H1 (cell line): Measurements from ENCODE around the gene SLITRK4. TPM values are rescaled to one million over a fixed set of nuclear protein-coding genes. Genes with fewer than 3 reads are reported as not detected.

Experiments used
- CTCF ChIA-PET: fragments of 300-600 bp; sonication (Branson Sonifier 250); formaldehyde crosslinking; loops from one replicate; lab custom pipeline; 2021; ENCODE audit not compliant: partially characterized antibody; lab: Charles Lee
- POLR2A ChIA-PET: fragments of 300-600 bp; sonication (Branson Sonifier 250); formaldehyde crosslinking; loops from one replicate; lab custom pipeline; 2021; ENCODE audit warnings: inconsistent platforms; ENCODE audit not compliant: partially characterized antibody; lab: Charles Lee
- DNase-seq, 2 experiments: peaks; one replicate each; pipeline versions ENCODE4 v3.0.0 to v3.0.0-alpha.2; 2010 to 2022; ENCODE audit warnings: low spot score in 2 of 2, low read depth in 1 of 2, mixed read lengths in 1 of 2
- FAIRE-seq: peaks from 2 replicates; lab custom pipeline; 2011; peaks lifted over from hg19 to GRCh38; lab: Jason Lieb, UNC
- H2AFZ ChIP-seq: 2 replicates; pipeline ENCODE4 v1.8.1; 2012; ENCODE audit warnings: low read length, inconsistent platforms
- H2AK5ac ChIP-seq: 2 replicates; pipeline ENCODE4 v1.6.1; 2013; ENCODE audit warnings: low read depth, low read length
- H2BK120ac ChIP-seq: replicated peaks from 2 replicates; pipeline ENCODE3; 2013; ENCODE audit warnings: low read depth, low read length, inconsistent platforms
- H2BK12ac ChIP-seq: 2 replicates; pipeline ENCODE4 v1.6.1; 2013; ENCODE audit warnings: low read depth, low read length
- H2BK15ac ChIP-seq: 2 replicates; pipeline ENCODE4 v1.6.1; 2013; ENCODE audit warnings: low read length
- H2BK20ac ChIP-seq: 2 replicates; pipeline ENCODE4 v1.6.1; 2013; ENCODE audit warnings: low read length
- H2BK5ac ChIP-seq: 2 replicates; pipeline ENCODE4 v1.6.1; 2013; ENCODE audit warnings: low read depth, low read length
- H3K14ac ChIP-seq: 2 replicates; pipeline ENCODE4 v1.6.1; 2013; ENCODE audit warnings: inconsistent platforms; ENCODE audit not compliant: insufficient read length
- H3K18ac ChIP-seq: 2 replicates; pipeline ENCODE4 v1.6.1; 2013; ENCODE audit warnings: low read length; ENCODE audit errors: extremely low read depth
- H3K23ac ChIP-seq: 2 replicates; pipeline ENCODE4 v1.6.1; 2013; ENCODE audit warnings: inconsistent platforms; ENCODE audit not compliant: insufficient read length
- H3K23me2 ChIP-seq: 2 replicates; pipeline ENCODE4 v1.6.1; 2013; ENCODE audit warnings: low read depth, low read length
- H3K27ac ChIP-seq: 2 replicates; pipeline ENCODE4 v1.6.1; 2011; ENCODE audit warnings: low read depth, low read length, inconsistent platforms
- H3K27me3 ChIP-seq, 4 experiments: replicated peaks in 1 of 4; 1 replicate in 1 of 4; 2 replicates in 3 of 4; pipeline versions ENCODE4 v1.6.1 to v1.8.1; 2011 to 2013; ENCODE audit warnings: low read length in 3 of 4, mild to moderate bottlenecking in 3 of 4, inconsistent platforms in 2 of 4, mixed read lengths in 2 of 4, moderate library complexity in 1 of 4; ENCODE audit not compliant: control insufficient read depth in 3 of 4, insufficient read depth in 3 of 4; ENCODE audit errors: extremely low read depth in 1 of 4
- H3K36me3 ChIP-seq, 4 experiments: 2 replicates each; pipeline versions ENCODE4 v1.6.1 to v1.8.1; 2011 to 2013; ENCODE audit warnings: mild to moderate bottlenecking in 4 of 4, low read length in 3 of 4, moderate library complexity in 2 of 4, control low read depth in 1 of 4, inconsistent platforms in 1 of 4; ENCODE audit not compliant: insufficient read depth in 4 of 4, control insufficient read depth in 2 of 4
- H3K4ac ChIP-seq: replicated peaks from 2 replicates; pipeline ENCODE3; 2013; ENCODE audit warnings: low read length, low read depth, mixed read lengths, inconsistent platforms; ENCODE audit not compliant: insufficient read length
- H3K4me1 ChIP-seq, 4 experiments: replicated peaks in 1 of 4; 1 replicate in 1 of 4; 2 replicates in 3 of 4; pipeline versions ENCODE4 v1.6.1 to v1.8.1; 2011 to 2013; ENCODE audit warnings: low read length in 3 of 4, inconsistent platforms in 2 of 4, mixed read lengths in 1 of 4; ENCODE audit not compliant: insufficient read depth in 4 of 4, control insufficient read depth in 3 of 4
- H3K4me2 ChIP-seq, 2 experiments: 2 replicates each; pipeline versions ENCODE4 v1.6.1 to v1.8.1; 2011 to 2013; ENCODE audit warnings: low read depth in 2 of 2, low read length in 2 of 2, control low read depth in 1 of 2, inconsistent platforms in 1 of 2, mild to moderate bottlenecking in 1 of 2; ENCODE audit not compliant: insufficient read depth in 1 of 2
- H3K4me3 ChIP-seq, 4 experiments: fragments of 200-600, 300-600 bp in 1 of 4; sonication (generic), shearing (Covaris generic), sonication (Bioruptor Twin) in 1 of 4; 2 replicates each; pipeline versions ENCODE4 v1.5.1 to v1.8.1; 2011 to 2016; ENCODE audit warnings: low read length in 4 of 4, low read depth in 3 of 4, control low read depth in 2 of 4, inconsistent platforms in 2 of 4, mild to moderate bottlenecking in 2 of 4, mixed read lengths in 1 of 4, moderate library complexity in 1 of 4; ENCODE audit not compliant: insufficient read depth in 2 of 4; ENCODE audit errors: extremely low read depth in 1 of 4
- H3K56ac ChIP-seq: replicated peaks from 2 replicates; pipeline ENCODE3; 2013; ENCODE audit warnings: low read depth, mild to moderate bottlenecking, mixed read lengths, low read length, inconsistent platforms; ENCODE audit not compliant: insufficient read length
- H3K79me1 ChIP-seq: 2 replicates; pipeline ENCODE4 v1.6.1; 2013; ENCODE audit warnings: low read depth, low read length, control low read depth
- H3K79me2 ChIP-seq, 2 experiments: 2 replicates each; pipeline versions ENCODE4 v1.6.1 to v1.8.1; 2012 to 2013; ENCODE audit warnings: low read length in 2 of 2, mild to moderate bottlenecking in 2 of 2, inconsistent platforms in 1 of 2; ENCODE audit not compliant: insufficient read depth in 2 of 2, control insufficient read depth in 1 of 2
- H3K9ac ChIP-seq, 4 experiments: replicated peaks in 1 of 4; 1 replicate in 1 of 4; 2 replicates in 3 of 4; pipeline versions ENCODE4 v1.6.1 to v1.8.1; 2011 to 2013; ENCODE audit warnings: low read depth in 3 of 4, low read length in 3 of 4, control low read depth in 2 of 4, mild to moderate bottlenecking in 2 of 4, moderate library complexity in 2 of 4, inconsistent platforms in 1 of 4; ENCODE audit errors: extremely low read depth in 1 of 4
- H3K9me3 ChIP-seq, 2 experiments: 2 replicates each; pipeline versions ENCODE4 v1.6.1 to v1.8.1; 2012 to 2013; ENCODE audit warnings: mild to moderate bottlenecking in 2 of 2, moderate library complexity in 2 of 2, control low read depth in 1 of 2, inconsistent platforms in 1 of 2, low read depth in 1 of 2, low read length in 1 of 2, mixed read lengths in 1 of 2; ENCODE audit not compliant: insufficient read depth in 2 of 2
- H4K20me1 ChIP-seq, 2 experiments: replicated peaks in 1 of 2; 2 replicates each; pipeline versions ENCODE3 to v1.8.1; 2011 to 2013; ENCODE audit warnings: inconsistent platforms in 2 of 2, low read length in 2 of 2, mild to moderate bottlenecking in 1 of 2; ENCODE audit not compliant: insufficient read depth in 2 of 2, control insufficient read depth in 1 of 2
- H4K5ac ChIP-seq: 2 replicates; pipeline ENCODE4 v1.6.1; 2013; ENCODE audit warnings: low read length, low read depth, mixed read lengths, inconsistent platforms; ENCODE audit not compliant: insufficient read length
- H4K8ac ChIP-seq: 2 replicates; pipeline ENCODE4 v1.8.0; 2013; ENCODE audit warnings: mild to moderate bottlenecking, moderate library complexity, low read length, inconsistent platforms; ENCODE audit not compliant: insufficient read depth; ENCODE audit errors: extremely low read depth
- H4K91ac ChIP-seq: replicated peaks from 2 replicates; pipeline ENCODE3; 2013; ENCODE audit warnings: low read length, mixed read lengths, inconsistent platforms; ENCODE audit not compliant: insufficient read length
- RBBP5 ChIP-seq: IDR thresholded peaks from 2 replicates; pipeline ENCODE4 v1.7.1; 2012; ENCODE audit warnings: low read depth, mild to moderate bottlenecking, inconsistent platforms, low read length, moderate library complexity, borderline replicate concordance
- WGBS, 2 experiments: shearing (Covaris generic) in 1 of 2; methylation state at CpG; one replicate each; pipeline versions ENCODE4 v1.1.6 to v1.1.7; 2013 to 2015; ENCODE audit warnings: low lambda C conversion rate in 2 of 2, mixed read lengths in 2 of 2, inconsistent platforms in 1 of 2, low coverage in 1 of 2, missing lambda C conversion rate in 1 of 2; ENCODE audit not compliant: insufficient replicate concordance in 2 of 2, insufficient coverage in 1 of 2, insufficient read length in 1 of 2; ENCODE audit errors: extremely low coverage in 1 of 2, missing lambda C conversion rate in 1 of 2; 5-methylcytosine and 5-hydroxymethylcytosine counted together
- polyA plus RNA-seq, 7 experiments: library from polyadenylated mRNA; depleted of rRNA in 3 of 7; stranded (reverse) in 5 of 7; unstranded in 2 of 7; fragments of >200 nt in 5 of 7; fragments of 200-250 nt in 2 of 7; gene quantifications; 1 replicate in 5 of 7; 2 replicates in 1 of 7; 4 replicates in 1 of 7; pipeline versions ENCODE4 v1.2.1 to v1.2.3, GENCODE V29; 2011 to 2013; ENCODE audit warnings: missing spikeins in 2 of 7, mixed read lengths in 2 of 7
- total RNA-seq: library from RNA; stranded (reverse); fragmentation: NEBNext Ultra II Directional; extraction: Animal tissue kit (Norgen Biotek cat#: 25700); gene quantifications from 2 replicates; pipeline ENCODE4 v1.2.1, GENCODE V29; 2021

Gene SLITRK4
- total and polyA plus RNA-seq, 2 of the 8 experiments (the other 6 are each of a cell fraction or from before 2014, with no cell fraction given): 3.1 to 8.2 TPM

DNA sequence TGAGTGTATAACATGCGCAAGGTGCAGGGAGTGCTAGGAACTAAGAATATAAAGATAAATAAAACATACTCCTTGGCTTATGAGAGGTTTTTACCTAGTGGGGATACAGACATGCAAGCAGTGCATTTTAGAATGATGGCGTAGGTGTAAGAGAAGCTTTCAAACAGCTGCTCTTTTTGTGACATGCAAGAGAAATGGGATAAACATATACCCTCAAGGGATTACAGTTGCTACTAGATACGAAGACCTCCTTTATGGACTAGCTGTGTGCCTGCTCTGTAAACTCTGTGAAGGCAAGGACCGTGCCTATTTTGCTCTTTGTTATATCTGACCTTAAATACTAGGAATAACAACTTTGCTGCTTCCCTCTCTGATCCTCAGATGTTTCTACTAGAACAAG is 39.0 kb upstream of the SLITRK4 start:
- FAIRE-seq: no peak
- Histone ChIP-seq H3K23me2 (no peaks in the 10 kb centered on the region), H3K27ac (no peak overlapping the region), H2BK20ac (no peak overlapping the region), H3K14ac (no peak overlapping the region), H4K91ac (no peak overlapping the region), H3K9ac (no peak overlapping the region), H3K79me2 (no peaks in the 10 kb centered on the region), H2BK5ac (no peak overlapping the region), H2AFZ (no peak overlapping the region), H4K8ac (no peak overlapping the region), H3K4me1 (no peaks in the 10 kb centered on the region), H3K9me3 (no peaks in the 10 kb centered on the region), H3K4me3 (no peak overlapping the region), H4K20me1 (no peaks in the 10 kb centered on the region), H3K36me3 (no peaks in the 10 kb centered on the region), H2BK12ac (no peak overlapping the region), H3K79me1 (no peaks in the 10 kb centered on the region), H3K4ac (no peak overlapping the region), H4K5ac (no peak overlapping the region), H3K4me2 (no peak overlapping the region), H3K23ac (no peak overlapping the region), H2BK15ac (no peak overlapping the region), H2AK5ac (no peak overlapping the region), H3K27me3 (no peaks in the 10 kb centered on the region), H3K56ac (no peak overlapping the region)
- ChIA-PET POLR2A (no interaction called here), CTCF (interaction anchor here (2.3 kb wide), 1 partner anchor 10 kb away, joined by 8 read pairs; no protein-coding TSS in a partner anchor)
- WGBS, 2 experiments: 93% methylated on average over 4 of the region's 4 CpGs; no CpG with 5 or more reads in 1 of the 2 experiments
- DNase-seq: no peak
- TF ChIP-seq RBBP5: no peak
- TF ChIP-seq, all 59 proteins: peak for 0
- H2BK120ac ChIP-seq: no peak overlapping the region
- H3K18ac ChIP-seq: no peak overlapping the region
